B cell (primary cell): ENCODE results near the gene GTPBP6.

ENCODE experiments used
- EZH2 ChIP-seq: IDR thresholded peaks from 2 replicates; pipeline ENCODE4 v1.6.1; 2012; ENCODE audit warnings: borderline replicate concordance, low read depth, mild to moderate bottlenecking, moderate library complexity, low read length; ENCODE audit not compliant: insufficient read depth, poor library complexity, severe bottlenecking
- TF ChIP-seq, protein P1 (sequence below): fragments of 200-600 bp; IDR thresholded peaks from one replicate; pipeline ENCODE4 v1.8.0; 2022; ENCODE audit warnings: antibody characterized with exemption, mild to moderate bottlenecking

DNA sequence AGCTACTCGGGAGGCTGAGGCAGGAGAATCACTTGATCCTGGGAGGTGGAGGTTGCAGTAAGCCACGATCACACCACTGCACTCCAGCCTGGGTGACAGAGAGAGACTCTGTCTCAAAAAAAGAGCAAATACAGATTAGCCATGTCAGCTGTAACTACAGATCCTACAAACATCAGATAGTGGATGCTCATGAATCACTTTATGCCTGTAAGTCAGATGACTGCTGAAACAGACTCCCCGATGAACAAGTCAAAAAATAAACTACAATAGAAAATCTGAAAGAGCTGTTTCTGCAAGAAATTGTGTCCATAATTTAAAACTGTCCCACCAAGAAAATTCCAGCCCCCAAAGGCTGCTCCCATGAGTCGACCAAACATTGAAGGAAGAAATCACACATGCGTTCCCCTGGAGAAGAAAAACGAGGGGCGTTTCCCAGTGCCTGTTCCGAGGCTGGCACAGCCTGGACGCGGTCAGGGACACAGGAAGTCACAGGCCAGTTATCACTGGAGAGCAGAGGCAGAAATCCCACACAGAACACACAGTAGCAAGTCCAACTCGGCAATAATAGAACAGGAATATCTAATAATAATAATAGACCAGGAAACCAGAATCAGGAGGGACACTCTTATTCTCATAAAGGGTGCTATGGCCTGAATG, 30.0 kb upstream of the GTPBP6 start:
- TF ChIP-seq, protein P1, sequence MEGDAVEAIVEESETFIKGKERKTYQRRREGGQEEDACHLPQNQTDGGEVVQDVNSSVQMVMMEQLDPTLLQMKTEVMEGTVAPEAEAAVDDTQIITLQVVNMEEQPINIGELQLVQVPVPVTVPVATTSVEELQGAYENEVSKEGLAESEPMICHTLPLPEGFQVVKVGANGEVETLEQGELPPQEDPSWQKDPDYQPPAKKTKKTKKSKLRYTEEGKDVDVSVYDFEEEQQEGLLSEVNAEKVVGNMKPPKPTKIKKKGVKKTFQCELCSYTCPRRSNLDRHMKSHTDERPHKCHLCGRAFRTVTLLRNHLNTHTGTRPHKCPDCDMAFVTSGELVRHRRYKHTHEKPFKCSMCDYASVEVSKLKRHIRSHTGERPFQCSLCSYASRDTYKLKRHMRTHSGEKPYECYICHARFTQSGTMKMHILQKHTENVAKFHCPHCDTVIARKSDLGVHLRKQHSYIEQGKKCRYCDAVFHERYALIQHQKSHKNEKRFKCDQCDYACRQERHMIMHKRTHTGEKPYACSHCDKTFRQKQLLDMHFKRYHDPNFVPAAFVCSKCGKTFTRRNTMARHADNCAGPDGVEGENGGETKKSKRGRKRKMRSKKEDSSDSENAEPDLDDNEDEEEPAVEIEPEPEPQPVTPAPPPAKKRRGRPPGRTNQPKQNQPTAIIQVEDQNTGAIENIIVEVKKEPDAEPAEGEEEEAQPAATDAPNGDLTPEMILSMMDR: no peak
- no peak for TF ChIP-seq EZH2
